Suprapubic skin (tissue), 4 donors: Measurements from ENCODE around the gene RPL5. TPM values are rescaled to one million over a fixed set of nuclear protein-coding genes. Genes with fewer than 3 reads are reported as not detected.

Experiments used
- DNase-seq, 2 donors: peaks; one replicate each; pipeline ENCODE4 v3.0.0-alpha.2; 2019; ENCODE audit warnings: low spot score in 2 of 2
- H3K27ac ChIP-seq: fragments of 200-600 bp; sonication (generic); one replicate; pipeline ENCODE4 v1.5.1; 2019
- H3K27me3 ChIP-seq: fragments of 200-600 bp; sonication (generic); one replicate; pipeline ENCODE4 v1.5.1; 2019
- H3K36me3 ChIP-seq: fragments of 200-600 bp; sonication (generic); one replicate; pipeline ENCODE4 v1.5.1; 2019
- H3K4me1 ChIP-seq: fragments of 200-600 bp; sonication (generic); one replicate; pipeline ENCODE4 v1.5.1; 2019
- H3K4me3 ChIP-seq: fragments of 200-600 bp; sonication (generic); one replicate; pipeline ENCODE4 v1.5.1; 2019; ENCODE audit warnings: mild to moderate bottlenecking
- H3K9me3 ChIP-seq: fragments of 200-600 bp; sonication (generic); one replicate; pipeline ENCODE4 v1.5.1; 2019
- EP300 ChIP-seq: sonication (generic); formaldehyde crosslinking; IDR thresholded peaks from one replicate; pipeline ENCODE4 v1.6.1; 2017; ENCODE audit warnings: antibody characterized with exemption
- POLR2A ChIP-seq, 2 donors: fragments of 450-650 bp; IDR thresholded peaks; one replicate each; pipeline ENCODE4 v1.6.1; 2017; ENCODE audit warnings: antibody characterized with exemption in 2 of 2, mild to moderate bottlenecking in 2 of 2, moderate library complexity in 2 of 2
- POLR2AphosphoS5 ChIP-seq, 3 donors: sonication (generic); formaldehyde crosslinking; IDR thresholded peaks; one replicate each; pipeline ENCODE4 v1.6.1; 2017; ENCODE audit warnings: antibody characterized with exemption in 3 of 3
- WGBS: methylation state at CpG from one replicate; pipeline ENCODE4 v1.1.5; 2018; 5-methylcytosine and 5-hydroxymethylcytosine counted together
- total RNA-seq, 4 donors: library from RNA; depleted of rRNA; stranded (reverse); fragments of >200 nt; gene quantifications; one replicate each; pipeline ENCODE4 v1.1.0, GENCODE V29; 2016
- TF ChIP-seq, protein P1 (sequence below), 2 donors: fragments of 200-600 bp in 1 of 2; fragments of 450-650 bp in 1 of 2; sonication (generic) in 1 of 2; IDR thresholded peaks; one replicate each; pipeline ENCODE4 v1.5.1; 2016 to 2019; ENCODE audit warnings: antibody characterized with exemption in 2 of 2, mild to moderate bottlenecking in 1 of 2, moderate library complexity in 1 of 2

RPL5 gene
- total RNA-seq, 4 donors from 2014 or later, result 1,150 to 1,809 (median 1,593) TPM

DNA sequence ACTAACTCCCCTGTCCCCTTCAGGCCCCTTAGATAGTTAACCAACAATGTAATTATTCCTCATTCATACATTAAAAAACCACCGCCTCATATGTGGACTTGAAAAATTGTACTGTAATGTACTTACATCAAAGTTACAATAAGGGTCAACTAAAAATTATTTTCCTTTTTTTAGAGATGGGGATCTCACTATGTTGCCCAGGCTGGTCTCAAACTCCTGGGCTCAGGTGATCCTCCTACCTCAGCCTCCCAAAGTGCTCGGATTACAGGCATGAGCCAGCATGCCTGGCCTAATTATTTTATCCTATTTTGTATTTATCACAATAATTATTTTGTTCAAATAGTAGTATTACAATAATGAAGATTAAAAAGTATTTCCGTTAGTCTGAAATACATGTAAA, 12.6 kb downstream of the RPL5 start:
- TF ChIP-seq, protein P1, sequence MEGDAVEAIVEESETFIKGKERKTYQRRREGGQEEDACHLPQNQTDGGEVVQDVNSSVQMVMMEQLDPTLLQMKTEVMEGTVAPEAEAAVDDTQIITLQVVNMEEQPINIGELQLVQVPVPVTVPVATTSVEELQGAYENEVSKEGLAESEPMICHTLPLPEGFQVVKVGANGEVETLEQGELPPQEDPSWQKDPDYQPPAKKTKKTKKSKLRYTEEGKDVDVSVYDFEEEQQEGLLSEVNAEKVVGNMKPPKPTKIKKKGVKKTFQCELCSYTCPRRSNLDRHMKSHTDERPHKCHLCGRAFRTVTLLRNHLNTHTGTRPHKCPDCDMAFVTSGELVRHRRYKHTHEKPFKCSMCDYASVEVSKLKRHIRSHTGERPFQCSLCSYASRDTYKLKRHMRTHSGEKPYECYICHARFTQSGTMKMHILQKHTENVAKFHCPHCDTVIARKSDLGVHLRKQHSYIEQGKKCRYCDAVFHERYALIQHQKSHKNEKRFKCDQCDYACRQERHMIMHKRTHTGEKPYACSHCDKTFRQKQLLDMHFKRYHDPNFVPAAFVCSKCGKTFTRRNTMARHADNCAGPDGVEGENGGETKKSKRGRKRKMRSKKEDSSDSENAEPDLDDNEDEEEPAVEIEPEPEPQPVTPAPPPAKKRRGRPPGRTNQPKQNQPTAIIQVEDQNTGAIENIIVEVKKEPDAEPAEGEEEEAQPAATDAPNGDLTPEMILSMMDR (IDR thresholded peaks at IDR 0.05), result no peak
- no peak for TF ChIP-seq POLR2A (IDR thresholded peaks at IDR 0.05)
- TF ChIP-seq EP300, result no peak
- no peak for TF ChIP-seq POLR2AphosphoS5 (IDR thresholded peaks at IDR 0.05)
- no peak overlapping the region for H3K27ac ChIP-seq
- no peaks in the 10 kb centered on the region for H3K27me3 ChIP-seq
- no peak overlapping the region for H3K4me3 ChIP-seq
- peaks cover 53% of the 10 kb centered on the region for H3K36me3 ChIP-seq
- DNase-seq, result no peak
- WGBS, result 96% methylated on average over 3 of the region's 3 CpGs
- peaks cover 12% of the 10 kb centered on the region for H3K4me1 ChIP-seq
- no peaks in the 10 kb centered on the region for H3K9me3 ChIP-seq

DNA sequence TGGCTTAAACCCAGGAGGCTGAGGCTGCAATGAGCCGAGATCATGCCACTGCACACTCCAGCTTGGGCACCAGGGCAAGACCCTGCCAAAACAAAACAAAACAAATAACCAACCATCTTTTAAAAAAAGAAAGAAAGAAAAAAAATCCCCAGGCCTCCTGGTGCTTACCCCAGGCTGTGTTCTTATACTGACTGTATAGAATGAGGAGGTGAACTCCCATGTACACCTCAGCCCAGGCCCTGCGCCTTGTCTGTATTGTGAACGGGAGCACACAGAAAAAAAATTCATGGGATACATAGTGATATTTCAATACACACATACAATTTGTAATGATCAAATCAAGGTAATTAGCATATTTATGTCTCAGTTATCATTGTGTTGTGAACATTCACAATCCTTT, 14.1 kb downstream of the RPL5 start:
- H3K27me3 ChIP-seq, result no peaks in the 10 kb centered on the region
- WGBS, result 75% methylated on average over 3 of the region's 3 CpGs
- H3K4me1 ChIP-seq, result peaks cover 9% of the 10 kb centered on the region
- no peaks in the 10 kb centered on the region for H3K9me3 ChIP-seq
- H3K36me3 ChIP-seq, result peaks cover 45% of the 10 kb centered on the region
- H3K4me3 ChIP-seq, result no peak overlapping the region
- TF ChIP-seq, protein P1 (IDR thresholded peaks at IDR 0.05), result no peak
- no peak for TF ChIP-seq POLR2AphosphoS5 (IDR thresholded peaks at IDR 0.05)
- no peak for TF ChIP-seq POLR2A (IDR thresholded peaks at IDR 0.05)
- no peak for TF ChIP-seq EP300
- no peak for DNase-seq
- no peak overlapping the region for H3K27ac ChIP-seq

DNA sequence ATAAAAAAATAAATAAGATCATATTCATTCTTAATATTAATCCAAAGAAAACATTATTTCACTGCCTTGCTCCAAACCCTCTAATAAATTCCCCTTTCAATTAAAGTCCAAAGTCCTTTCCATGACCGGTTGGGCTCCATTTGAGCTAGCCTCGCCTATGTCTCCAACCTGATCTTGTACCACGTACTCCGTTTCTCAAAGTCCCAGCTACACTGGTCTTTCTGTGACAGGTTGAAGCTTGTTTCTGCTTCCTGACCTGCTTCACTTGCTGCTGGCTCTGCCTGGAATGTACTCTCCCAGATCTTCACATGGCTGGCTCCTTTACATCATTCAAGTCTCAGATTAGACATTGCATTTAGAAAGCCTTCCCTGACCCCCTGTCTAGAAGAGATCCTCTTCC, 16.4 kb downstream of the RPL5 start:
- H3K27ac ChIP-seq, result no peak overlapping the region
- no peaks in the 10 kb centered on the region for H3K9me3 ChIP-seq
- TF ChIP-seq, protein P1 (IDR thresholded peaks at IDR 0.05), result no peak
- TF ChIP-seq POLR2AphosphoS5 (IDR thresholded peaks at IDR 0.05), result no peak
- TF ChIP-seq POLR2A (IDR thresholded peaks at IDR 0.05), result no peak
- no peak for TF ChIP-seq EP300
- WGBS, result 53% methylated on average over 4 of the region's 4 CpGs
- no peak overlapping the region for H3K4me3 ChIP-seq
- no peaks in the 10 kb centered on the region for H3K27me3 ChIP-seq
- H3K4me1 ChIP-seq, result peaks cover 9% of the 10 kb centered on the region
- H3K36me3 ChIP-seq, result peaks cover 22% of the 10 kb centered on the region
- DNase-seq, result no peak

DNA sequence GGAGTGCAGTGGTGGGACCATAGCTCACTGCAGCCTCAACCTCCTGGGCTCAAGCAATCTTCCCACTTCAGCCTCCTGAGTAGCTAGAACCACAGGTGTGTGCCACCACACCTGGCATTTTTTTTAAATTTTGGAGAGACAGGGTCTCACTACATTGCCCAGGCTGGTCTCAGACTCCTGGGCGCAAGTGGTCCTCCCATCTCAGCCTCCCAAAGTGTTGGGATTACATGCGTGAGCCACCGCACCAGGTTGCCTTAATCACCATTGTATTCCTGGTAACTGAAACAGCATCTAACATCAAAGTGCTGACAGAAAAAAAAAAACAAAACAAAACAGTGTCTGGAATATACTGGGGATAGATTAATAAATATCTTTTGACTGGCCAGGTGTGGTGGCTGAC, 18.2 kb downstream of the RPL5 start:
- no peaks in the 10 kb centered on the region for H3K27me3 ChIP-seq
- peaks cover 8% of the 10 kb centered on the region for H3K36me3 ChIP-seq
- no peak for TF ChIP-seq POLR2AphosphoS5 (IDR thresholded peaks at IDR 0.05)
- TF ChIP-seq POLR2A (IDR thresholded peaks at IDR 0.05), result no peak
- TF ChIP-seq, protein P1 (IDR thresholded peaks at IDR 0.05), result no peak
- TF ChIP-seq EP300, result no peak
- H3K27ac ChIP-seq, result no peak overlapping the region
- peaks cover 9% of the 10 kb centered on the region for H3K4me1 ChIP-seq
- DNase-seq, result no peak
- H3K9me3 ChIP-seq, result no peaks in the 10 kb centered on the region
- 97% methylated on average over 3 of the region's 3 CpGs for WGBS
- H3K4me3 ChIP-seq, result no peak overlapping the region

DNA sequence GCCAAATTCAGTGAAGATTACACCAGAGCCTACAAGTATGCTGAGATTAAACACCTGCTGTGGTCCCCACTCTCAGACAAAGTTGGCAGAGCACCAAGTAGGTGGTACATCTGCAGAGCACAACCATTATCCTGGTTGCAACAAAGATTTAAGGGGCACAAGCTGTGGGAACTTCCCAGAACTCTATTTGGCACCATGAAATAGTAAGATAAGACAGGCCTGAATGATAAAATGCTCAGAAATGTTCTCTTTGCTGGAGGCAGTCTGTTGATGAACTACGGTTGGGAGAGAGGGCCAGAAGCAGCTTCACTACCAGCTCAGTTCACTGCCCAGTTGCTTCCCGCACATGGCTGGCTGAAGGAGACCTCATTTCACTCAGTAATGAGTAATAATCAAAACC, 19.9 kb downstream of the RPL5 start:
- peaks cover 8% of the 10 kb centered on the region for H3K36me3 ChIP-seq
- no peak for DNase-seq
- peaks cover 9% of the 10 kb centered on the region for H3K4me1 ChIP-seq
- H3K4me3 ChIP-seq, result no peak overlapping the region
- no peaks in the 10 kb centered on the region for H3K9me3 ChIP-seq
- TF ChIP-seq EP300 (no peak), POLR2AphosphoS5 (IDR thresholded peaks at IDR 0.05) (no peak), POLR2A (IDR thresholded peaks at IDR 0.05) (no peak)
- TF ChIP-seq, protein P1 (IDR thresholded peaks at IDR 0.05), result no peak
- H3K27ac ChIP-seq, result no peak overlapping the region
- no peaks in the 10 kb centered on the region for H3K27me3 ChIP-seq
- 58% methylated on average over 2 of the region's 2 CpGs for WGBS
